Bronchial epithelial cell (primary cell): ENCODE results near the gene RGS3. TPM values are rescaled to one million over a fixed set of nuclear protein-coding genes. Genes with fewer than 3 reads are reported as not detected.

ENCODE experiments used
- DNase-seq: peaks from one replicate; pipeline ENCODE4 v3.0.0-alpha.2; 2010; ENCODE audit warnings: low read depth
- FAIRE-seq: peaks from 2 replicates; lab custom pipeline; 2011; peaks lifted over from hg19 to GRCh38; lab: Jason Lieb, UNC
- H3K27me3 ChIP-seq: 2 replicates; pipeline ENCODE4 v1.5.1; 2011; ENCODE audit warnings: low read length; ENCODE audit not compliant: control insufficient read depth, insufficient read depth
- H3K36me3 ChIP-seq: 2 replicates; pipeline ENCODE4 v1.5.1; 2011; ENCODE audit warnings: low read length; ENCODE audit not compliant: control insufficient read depth, insufficient read depth
- H3K4me3 ChIP-seq: 2 replicates; pipeline ENCODE4 v1.5.1; 2011; ENCODE audit warnings: mild to moderate bottlenecking, low read depth, low read length, control low read depth
- CTCF ChIP-seq: IDR thresholded peaks from 2 replicates; pipeline ENCODE4 v1.5.1; 2011; ENCODE audit warnings: mild to moderate bottlenecking, moderate library complexity, low read length, control low read depth, inconsistent platforms; ENCODE audit not compliant: insufficient read depth, severe bottlenecking
- total RNA-seq: library from RNA; depleted of rRNA; stranded (reverse); fragments of >200 nt; gene quantifications from 2 replicates; pipeline ENCODE4 v1.2.1, GENCODE V29; 2014

Gene RGS3
- total RNA-seq, 1 donor from 2014 or later, result 22.1 TPM

- Histone ChIP-seq H3K4me3 (peak overlapping the region; percentile 74), H3K36me3 (peaks cover 10% of the 10 kb centered on the region), H3K27me3 (no peaks in the 10 kb centered on the region)
- FAIRE-seq, result no peak
- TF ChIP-seq CTCF, result no peak
- peak; percentile 48 for DNase-seq
Observed at GRCh38 chr9:113566712-113567071, 103.2 kb downstream of the RGS3 start.

GRCh38 chr9:113567361-113568080 lies 104.0 kb downstream of the RGS3 start:
- FAIRE-seq (no peak), DNase-seq (no peak)
- Histone ChIP-seq H3K4me3 (no peak overlapping the region), H3K36me3 (peaks cover 12% of the 10 kb centered on the region), H3K27me3 (no peaks in the 10 kb centered on the region)
- TF ChIP-seq CTCF, result no peak

- DNase-seq (no peak), FAIRE-seq (peak; percentile 89)
- H3K36me3 ChIP-seq, result peaks cover 15% of the 10 kb centered on the region
- TF ChIP-seq CTCF, result no peak
- H3K27me3 ChIP-seq, result no peaks in the 10 kb centered on the region
- H3K4me3 ChIP-seq, result no peak overlapping the region
Observed at GRCh38 chr9:113568081-113568435, 104.5 kb downstream of the RGS3 start.

- no peak for FAIRE-seq
- H3K4me3 ChIP-seq, result no peak overlapping the region
- peaks cover 17% of the 10 kb centered on the region for H3K36me3 ChIP-seq
Observed at GRCh38 chr9:113568571-113569321, 105.2 kb downstream of the RGS3 start.

GRCh38 chr9:113569472-113570060 lies 106.0 kb downstream of the RGS3 start:
- H3K36me3 ChIP-seq, result peaks cover 17% of the 10 kb centered on the region
- DNase-seq, result no peak
- H3K27me3 ChIP-seq, result no peaks in the 10 kb centered on the region
- no peak overlapping the region for H3K4me3 ChIP-seq
- peak; percentile 77 for FAIRE-seq
- TF ChIP-seq CTCF, result no peak

More at GRCh38 chr9:113568571-113569321, 105.2 kb downstream of the RGS3 start:
- H3K27me3 ChIP-seq, result no peaks in the 10 kb centered on the region
- no peak for TF ChIP-seq CTCF
- no peak for DNase-seq
